H1 (cell line): ENCODE data around the gene OR2V2. TPM values are rescaled to one million over a fixed set of nuclear protein-coding genes. Genes with fewer than 3 reads are reported as not detected.
A peak's percentile ranks its signal among the peaks of the same experiment; 100 is the strongest.
"Not testable (repeated sequence)": the region's sequence is repeated elsewhere in the genome, so short reads cannot be mapped to it uniquely, and the experiment has no call there.

Experiments used
- CTCF ChIA-PET: fragments of 300-600 bp; sonication (Branson Sonifier 250); formaldehyde crosslinking; loops from one replicate; lab custom pipeline; 2021; ENCODE audit not compliant: partially characterized antibody; lab: Charles Lee
- POLR2A ChIA-PET: fragments of 300-600 bp; sonication (Branson Sonifier 250); formaldehyde crosslinking; loops from one replicate; lab custom pipeline; 2021; ENCODE audit warnings: inconsistent platforms; ENCODE audit not compliant: partially characterized antibody; lab: Charles Lee
- DNase-seq, 2 experiments: peaks; one replicate each; pipeline versions ENCODE4 v3.0.0 to v3.0.0-alpha.2; 2010 to 2022; ENCODE audit warnings: low spot score in 2 of 2, low read depth in 1 of 2, mixed read lengths in 1 of 2
- FAIRE-seq: peaks from 2 replicates; lab custom pipeline; 2011; peaks lifted over from hg19 to GRCh38; lab: Jason Lieb, UNC
- H2AFZ ChIP-seq: 2 replicates; pipeline ENCODE4 v1.8.1; 2012; ENCODE audit warnings: low read length, inconsistent platforms
- H2AK5ac ChIP-seq: 2 replicates; pipeline ENCODE4 v1.6.1; 2013; ENCODE audit warnings: low read depth, low read length
- H2BK120ac ChIP-seq: replicated peaks from 2 replicates; pipeline ENCODE3; 2013; ENCODE audit warnings: low read depth, low read length, inconsistent platforms
- H2BK12ac ChIP-seq: 2 replicates; pipeline ENCODE4 v1.6.1; 2013; ENCODE audit warnings: low read depth, low read length
- H2BK15ac ChIP-seq: 2 replicates; pipeline ENCODE4 v1.6.1; 2013; ENCODE audit warnings: low read length
- H2BK20ac ChIP-seq: 2 replicates; pipeline ENCODE4 v1.6.1; 2013; ENCODE audit warnings: low read length
- H2BK5ac ChIP-seq: 2 replicates; pipeline ENCODE4 v1.6.1; 2013; ENCODE audit warnings: low read depth, low read length
- H3K14ac ChIP-seq: 2 replicates; pipeline ENCODE4 v1.6.1; 2013; ENCODE audit warnings: inconsistent platforms; ENCODE audit not compliant: insufficient read length
- H3K18ac ChIP-seq: 2 replicates; pipeline ENCODE4 v1.6.1; 2013; ENCODE audit warnings: low read length; ENCODE audit errors: extremely low read depth
- H3K23ac ChIP-seq: 2 replicates; pipeline ENCODE4 v1.6.1; 2013; ENCODE audit warnings: inconsistent platforms; ENCODE audit not compliant: insufficient read length
- H3K23me2 ChIP-seq: 2 replicates; pipeline ENCODE4 v1.6.1; 2013; ENCODE audit warnings: low read depth, low read length
- H3K27ac ChIP-seq: 2 replicates; pipeline ENCODE4 v1.6.1; 2011; ENCODE audit warnings: low read depth, low read length, inconsistent platforms
- H3K27me3 ChIP-seq, 4 experiments: replicated peaks in 1 of 4; 1 replicate in 1 of 4; 2 replicates in 3 of 4; pipeline versions ENCODE4 v1.6.1 to v1.8.1; 2011 to 2013; ENCODE audit warnings: low read length in 3 of 4, mild to moderate bottlenecking in 3 of 4, inconsistent platforms in 2 of 4, mixed read lengths in 2 of 4, moderate library complexity in 1 of 4; ENCODE audit not compliant: control insufficient read depth in 3 of 4, insufficient read depth in 3 of 4; ENCODE audit errors: extremely low read depth in 1 of 4
- H3K36me3 ChIP-seq, 4 experiments: 2 replicates each; pipeline versions ENCODE4 v1.6.1 to v1.8.1; 2011 to 2013; ENCODE audit warnings: mild to moderate bottlenecking in 4 of 4, low read length in 3 of 4, moderate library complexity in 2 of 4, control low read depth in 1 of 4, inconsistent platforms in 1 of 4; ENCODE audit not compliant: insufficient read depth in 4 of 4, control insufficient read depth in 2 of 4
- H3K4ac ChIP-seq: replicated peaks from 2 replicates; pipeline ENCODE3; 2013; ENCODE audit warnings: low read length, low read depth, mixed read lengths, inconsistent platforms; ENCODE audit not compliant: insufficient read length
- H3K4me1 ChIP-seq, 4 experiments: replicated peaks in 1 of 4; 1 replicate in 1 of 4; 2 replicates in 3 of 4; pipeline versions ENCODE4 v1.6.1 to v1.8.1; 2011 to 2013; ENCODE audit warnings: low read length in 3 of 4, inconsistent platforms in 2 of 4, mixed read lengths in 1 of 4; ENCODE audit not compliant: insufficient read depth in 4 of 4, control insufficient read depth in 3 of 4
- H3K4me2 ChIP-seq, 2 experiments: 2 replicates each; pipeline versions ENCODE4 v1.6.1 to v1.8.1; 2011 to 2013; ENCODE audit warnings: low read depth in 2 of 2, low read length in 2 of 2, control low read depth in 1 of 2, inconsistent platforms in 1 of 2, mild to moderate bottlenecking in 1 of 2; ENCODE audit not compliant: insufficient read depth in 1 of 2
- H3K4me3 ChIP-seq, 4 experiments: fragments of 200-600, 300-600 bp in 1 of 4; sonication (generic), shearing (Covaris generic), sonication (Bioruptor Twin) in 1 of 4; 2 replicates each; pipeline versions ENCODE4 v1.5.1 to v1.8.1; 2011 to 2016; ENCODE audit warnings: low read length in 4 of 4, low read depth in 3 of 4, control low read depth in 2 of 4, inconsistent platforms in 2 of 4, mild to moderate bottlenecking in 2 of 4, mixed read lengths in 1 of 4, moderate library complexity in 1 of 4; ENCODE audit not compliant: insufficient read depth in 2 of 4; ENCODE audit errors: extremely low read depth in 1 of 4
- H3K56ac ChIP-seq: replicated peaks from 2 replicates; pipeline ENCODE3; 2013; ENCODE audit warnings: low read depth, mild to moderate bottlenecking, mixed read lengths, low read length, inconsistent platforms; ENCODE audit not compliant: insufficient read length
- H3K79me1 ChIP-seq: 2 replicates; pipeline ENCODE4 v1.6.1; 2013; ENCODE audit warnings: low read depth, low read length, control low read depth
- H3K79me2 ChIP-seq, 2 experiments: 2 replicates each; pipeline versions ENCODE4 v1.6.1 to v1.8.1; 2012 to 2013; ENCODE audit warnings: low read length in 2 of 2, mild to moderate bottlenecking in 2 of 2, inconsistent platforms in 1 of 2; ENCODE audit not compliant: insufficient read depth in 2 of 2, control insufficient read depth in 1 of 2
- H3K9ac ChIP-seq, 4 experiments: replicated peaks in 1 of 4; 1 replicate in 1 of 4; 2 replicates in 3 of 4; pipeline versions ENCODE4 v1.6.1 to v1.8.1; 2011 to 2013; ENCODE audit warnings: low read depth in 3 of 4, low read length in 3 of 4, control low read depth in 2 of 4, mild to moderate bottlenecking in 2 of 4, moderate library complexity in 2 of 4, inconsistent platforms in 1 of 4; ENCODE audit errors: extremely low read depth in 1 of 4
- H3K9me3 ChIP-seq, 2 experiments: 2 replicates each; pipeline versions ENCODE4 v1.6.1 to v1.8.1; 2012 to 2013; ENCODE audit warnings: mild to moderate bottlenecking in 2 of 2, moderate library complexity in 2 of 2, control low read depth in 1 of 2, inconsistent platforms in 1 of 2, low read depth in 1 of 2, low read length in 1 of 2, mixed read lengths in 1 of 2; ENCODE audit not compliant: insufficient read depth in 2 of 2
- H4K20me1 ChIP-seq, 2 experiments: replicated peaks in 1 of 2; 2 replicates each; pipeline versions ENCODE3 to v1.8.1; 2011 to 2013; ENCODE audit warnings: inconsistent platforms in 2 of 2, low read length in 2 of 2, mild to moderate bottlenecking in 1 of 2; ENCODE audit not compliant: insufficient read depth in 2 of 2, control insufficient read depth in 1 of 2
- H4K5ac ChIP-seq: 2 replicates; pipeline ENCODE4 v1.6.1; 2013; ENCODE audit warnings: low read length, low read depth, mixed read lengths, inconsistent platforms; ENCODE audit not compliant: insufficient read length
- H4K8ac ChIP-seq: 2 replicates; pipeline ENCODE4 v1.8.0; 2013; ENCODE audit warnings: mild to moderate bottlenecking, moderate library complexity, low read length, inconsistent platforms; ENCODE audit not compliant: insufficient read depth; ENCODE audit errors: extremely low read depth
- H4K91ac ChIP-seq: replicated peaks from 2 replicates; pipeline ENCODE3; 2013; ENCODE audit warnings: low read length, mixed read lengths, inconsistent platforms; ENCODE audit not compliant: insufficient read length
- WGBS, 2 experiments: shearing (Covaris generic) in 1 of 2; methylation state at CpG; one replicate each; pipeline versions ENCODE4 v1.1.6 to v1.1.7; 2013 to 2015; ENCODE audit warnings: low lambda C conversion rate in 2 of 2, mixed read lengths in 2 of 2, inconsistent platforms in 1 of 2, low coverage in 1 of 2, missing lambda C conversion rate in 1 of 2; ENCODE audit not compliant: insufficient replicate concordance in 2 of 2, insufficient coverage in 1 of 2, insufficient read length in 1 of 2; ENCODE audit errors: extremely low coverage in 1 of 2, missing lambda C conversion rate in 1 of 2; 5-methylcytosine and 5-hydroxymethylcytosine counted together
- long read RNA-seq, 2 experiments: library from RNA in 1 of 2; library from capped mRNA in 1 of 2; stranded (forward); transcript quantifications; one replicate each; pipeline ENCODE4 v2.0.0, GENCODE V29; 2021; ENCODE audit warnings: inconsistent platforms in 1 of 2
- polyA minus RNA-seq, 3 experiments: library from RNA; depleted of rRNA, polyadenylated mRNA; stranded (reverse); fragments of >200 nt; gene quantifications; 1 replicate in 2 of 3; 2 replicates in 1 of 3; pipeline ENCODE4 v1.2.3, GENCODE V29; 2011
- polyA plus RNA-seq, 7 experiments: library from polyadenylated mRNA; depleted of rRNA in 3 of 7; stranded (reverse) in 5 of 7; unstranded in 2 of 7; fragments of >200 nt in 5 of 7; fragments of 200-250 nt in 2 of 7; gene quantifications; 1 replicate in 5 of 7; 2 replicates in 1 of 7; 4 replicates in 1 of 7; pipeline versions ENCODE4 v1.2.1 to v1.2.3, GENCODE V29; 2011 to 2013; ENCODE audit warnings: missing spikeins in 2 of 7, mixed read lengths in 2 of 7
- total RNA-seq: library from RNA; stranded (reverse); fragmentation: NEBNext Ultra II Directional; extraction: Animal tissue kit (Norgen Biotek cat#: 25700); gene quantifications from 2 replicates; pipeline ENCODE4 v1.2.1, GENCODE V29; 2021

The OR2V2 gene
- total RNA-seq = not detected in 2 replicates
- not detected in 2 replicates for polyA plus RNA-seq (2011; rRNA removed)
- not detected for polyA plus RNA-seq (2011; cell fraction: cytosol; rRNA removed)
- polyA plus RNA-seq (2011; cell fraction: nucleus; rRNA removed) = not detected
- polyA plus RNA-seq (2012, experiment 1 of 2) = not detected in 4 replicates
- polyA plus RNA-seq (2012, experiment 2 of 2) = not detected
- polyA plus RNA-seq (2013, experiment 1 of 2) = not detected
- not detected for polyA plus RNA-seq (2013, experiment 2 of 2)
- not detected in 2 replicates for polyA minus RNA-seq (2011; rRNA and poly(A)+ RNA removed)
- polyA minus RNA-seq (2011; cell fraction: cytosol; rRNA and poly(A)+ RNA removed) = not detected
- polyA minus RNA-seq (2011; cell fraction: nucleus; rRNA and poly(A)+ RNA removed) = not detected
- long read RNA-seq, experiment 1 = 0 reads
- long read RNA-seq, experiment 2 = 0 reads

GRCh38 chr5:181146927-181147636 is at the start of gene OR2V2:
OR2V2 (plus strand) TSS chr5:181147586; CDS start chr5:181154943, 7,357 bp downstream.
- peak within 1 kb of the TSS in 1 of 2 experiments; percentile 42; a peak in 1 of 4 replicates for H3K4me2 ChIP-seq
- not testable (repeated sequence) for H3K9ac ChIP-seq, H3K79me2 ChIP-seq, H2BK20ac ChIP-seq, H2BK12ac ChIP-seq, H3K23ac ChIP-seq, H4K91ac ChIP-seq, H3K4me3 ChIP-seq, H3K79me1 ChIP-seq, H3K4ac ChIP-seq, H2BK15ac ChIP-seq, H3K36me3 ChIP-seq, H3K27me3 ChIP-seq, H3K18ac ChIP-seq, H2AFZ ChIP-seq, H3K23me2 ChIP-seq, H3K9me3 ChIP-seq, H4K8ac ChIP-seq, H3K4me1 ChIP-seq, H4K20me1 ChIP-seq, H3K56ac ChIP-seq, H2BK120ac ChIP-seq, FAIRE-seq, H4K5ac ChIP-seq, H2BK5ac ChIP-seq, H3K14ac ChIP-seq, H2AK5ac ChIP-seq, H3K27ac ChIP-seq, DNase-seq
- ChIA-PET CTCF (interaction anchor here (1.0 to 1.2 kb wide), 4 partner anchors 9 to 35 kb away, joined by 3 to 8 read pairs (median 3); no protein-coding TSS in a partner anchor), POLR2A (interaction anchor here (0.7 kb wide), 1 partner anchor 18 kb away, joined by 3 read pairs; no protein-coding TSS in a partner anchor)
- WGBS, 2 experiments = 64% methylated on average over 7 of the region's 7 CpGs; no CpG with 5 or more reads in 1 of the 2 experiments
